ENCODE measurements around the gene TEX22.

Gene TEX22

GRCh38 chr14:105400016-105400415 is 1.7 kb downstream of the TEX22 start:
- DNase-seq (ENCODE audit: low read depth): no peak

GRCh38 chr14:105401699-105402098 is 3.4 kb downstream of the TEX22 start:
- no peak for DNase-seq (ENCODE audit: low read depth)

GRCh38 chr14:105408592-105408991 is 10.3 kb downstream of the TEX22 start:
- no peak for DNase-seq (ENCODE audit: low read depth)

DNA sequence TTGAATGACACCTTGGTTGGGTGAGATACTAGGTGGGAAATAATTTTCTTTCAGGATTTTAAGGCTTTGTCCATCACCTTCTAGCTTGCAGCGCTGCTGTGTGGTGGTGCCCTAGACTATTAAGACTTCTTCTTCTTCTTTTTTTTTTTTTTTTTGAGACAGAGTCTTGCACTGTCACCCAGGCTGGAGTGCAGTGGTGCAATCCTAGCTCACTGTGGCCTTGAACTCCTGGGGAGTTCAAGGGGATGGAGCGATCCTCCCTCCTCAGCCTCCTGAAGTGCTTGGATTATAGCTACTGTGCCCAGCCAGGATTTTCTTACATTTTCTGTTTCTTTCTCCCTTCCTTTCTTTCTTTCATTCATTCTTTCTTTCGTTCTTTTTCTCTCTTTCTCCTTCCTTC is 11.0 kb downstream of the TEX22 start:
- DNase-seq (ENCODE audit: low read depth): no peak

GRCh38 chr14:105410642-105411016 is 12.3 kb downstream of the TEX22 start:
- no peak for DNase-seq (ENCODE audit: low read depth)

DNA sequence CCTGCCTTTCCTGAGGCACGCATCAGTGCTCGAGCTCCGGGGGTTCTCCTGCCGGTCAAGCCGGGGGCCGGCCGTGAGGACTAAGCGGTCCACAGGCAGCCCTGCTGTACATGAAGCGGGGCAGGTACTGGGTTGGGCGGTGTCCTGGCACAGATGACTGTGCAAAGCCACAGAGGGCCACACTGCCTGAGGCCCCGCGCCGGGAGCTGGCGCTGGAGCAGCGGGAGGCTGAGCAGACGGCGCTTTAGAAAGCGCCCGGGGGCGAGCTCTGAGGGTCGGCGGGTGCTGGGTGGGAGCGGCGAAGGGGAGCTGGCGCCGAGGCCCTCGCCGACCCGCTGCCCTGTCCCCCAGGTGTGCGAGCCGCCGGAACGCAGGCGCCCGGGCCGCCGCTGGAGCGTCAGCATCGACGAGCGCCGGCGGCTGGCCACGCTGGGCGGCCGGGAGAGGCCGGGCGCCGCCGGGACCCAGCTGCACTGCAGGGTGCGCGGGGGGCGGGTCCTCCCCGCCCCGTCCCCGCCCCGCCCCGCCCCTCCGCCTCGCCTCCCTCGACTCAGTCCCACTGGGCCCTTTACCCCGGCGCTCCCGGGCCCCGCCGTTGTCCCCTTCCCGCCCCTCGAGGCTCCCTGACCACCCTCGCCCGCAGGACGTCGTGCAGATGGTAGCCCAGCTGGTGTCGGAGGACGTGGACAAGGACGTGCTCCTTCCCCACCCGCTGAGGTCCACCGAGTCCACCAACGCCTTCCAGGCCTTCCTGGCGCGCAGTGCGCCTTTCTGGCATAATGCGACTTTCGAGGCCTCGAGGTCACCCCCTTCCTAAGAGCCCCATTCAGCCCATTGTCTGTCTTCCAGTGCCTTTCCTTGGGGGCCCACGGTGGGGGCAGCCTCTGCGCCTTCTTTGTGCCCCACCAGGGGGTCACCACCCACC is 12.9 kb downstream of the TEX22 start:
- no peak for DNase-seq (ENCODE audit: low read depth)

DNA sequence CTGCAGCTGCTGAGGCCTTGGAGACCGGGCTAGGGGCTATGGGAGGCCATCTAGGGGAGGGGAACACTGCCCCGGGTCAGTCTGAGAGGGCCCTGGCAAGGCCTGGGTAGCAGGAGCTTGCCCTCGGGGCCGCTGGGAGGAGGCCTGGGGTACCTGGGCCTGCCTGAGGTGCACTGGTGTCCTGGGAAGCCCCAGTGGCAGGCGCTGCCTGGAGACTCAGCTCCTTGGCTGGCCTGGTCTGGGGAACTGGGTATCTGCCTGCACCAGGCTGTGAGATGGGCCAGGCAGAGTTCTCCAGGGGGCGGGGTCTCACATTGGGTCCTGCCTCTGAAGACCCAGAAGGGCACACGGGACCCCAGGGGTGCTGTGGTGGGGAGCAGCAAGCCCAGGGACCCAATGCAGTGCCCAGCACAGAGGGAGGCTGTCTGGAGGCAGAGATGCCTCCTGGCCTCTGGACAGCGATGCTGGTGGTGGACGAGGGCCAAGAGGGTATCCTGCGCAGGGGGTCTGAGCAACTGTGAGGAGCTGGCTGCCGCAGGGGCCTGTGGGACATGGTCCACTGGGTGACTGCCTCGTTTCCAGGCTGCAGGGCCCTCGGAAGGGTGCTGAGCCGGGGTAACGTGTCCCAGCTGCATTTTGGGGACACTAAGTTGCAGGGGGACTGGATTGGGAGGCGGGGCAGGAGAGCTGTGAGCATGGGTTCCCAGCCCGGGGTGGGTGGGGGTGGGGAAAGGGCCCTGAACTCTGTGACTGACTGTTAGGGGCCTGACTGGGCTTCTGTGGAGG is 13.8 kb downstream of the TEX22 start:
- DNase-seq (ENCODE audit: low read depth): no peak

DNA sequence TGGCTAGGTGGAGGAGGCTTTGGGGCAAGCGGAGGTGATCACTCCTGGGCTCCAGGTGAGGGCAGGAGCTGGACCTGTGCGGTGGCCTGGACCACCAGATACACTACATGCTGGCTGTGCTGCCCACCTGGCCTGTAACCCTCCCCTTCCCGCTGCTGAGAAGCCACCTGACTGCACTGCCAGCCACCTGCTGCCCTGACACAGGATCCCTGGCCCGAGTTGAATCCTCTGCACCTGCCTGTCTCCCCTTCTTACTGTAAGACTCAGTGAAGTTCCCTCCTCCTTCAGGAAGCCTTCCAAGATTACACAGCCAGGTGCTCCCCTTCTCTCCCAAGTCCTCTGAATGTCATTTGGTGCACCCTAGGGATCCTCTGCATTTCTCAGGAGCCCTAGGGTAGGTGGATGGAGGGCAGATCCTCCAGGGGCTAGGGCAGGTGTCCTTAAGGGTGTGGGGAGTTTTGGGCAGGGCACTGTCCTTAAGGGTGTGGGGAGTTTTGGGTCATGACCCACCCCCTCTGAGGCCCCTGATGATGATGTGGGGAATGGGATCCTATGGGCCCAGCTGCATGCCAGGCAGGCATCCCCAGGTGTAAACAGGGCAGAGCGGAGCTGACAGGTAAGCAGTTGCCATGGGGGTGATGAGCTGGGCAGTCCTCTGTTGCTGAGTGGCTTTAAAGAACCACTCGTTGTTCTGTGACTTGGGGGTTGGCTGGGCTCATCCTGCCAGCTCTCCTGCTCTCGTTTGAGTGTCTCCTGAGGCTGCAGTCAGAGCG is 14.6 kb downstream of the TEX22 start:
- no peak for DNase-seq (ENCODE audit: low read depth)

- DNase-seq (ENCODE audit: low read depth): no peak
These were observed 15.2 kb downstream of the TEX22 start for GRCh38 chr14:105413544-105413886.

- peak; percentile 50 for DNase-seq (ENCODE audit: low read depth)
These were observed 16.4 kb downstream of the TEX22 start for GRCh38 chr14:105414456-105415371.

GRCh38 chr14:105415481-105416428 is 17.4 kb downstream of the TEX22 start:
- no peak for DNase-seq (ENCODE audit: low read depth)

DNA sequence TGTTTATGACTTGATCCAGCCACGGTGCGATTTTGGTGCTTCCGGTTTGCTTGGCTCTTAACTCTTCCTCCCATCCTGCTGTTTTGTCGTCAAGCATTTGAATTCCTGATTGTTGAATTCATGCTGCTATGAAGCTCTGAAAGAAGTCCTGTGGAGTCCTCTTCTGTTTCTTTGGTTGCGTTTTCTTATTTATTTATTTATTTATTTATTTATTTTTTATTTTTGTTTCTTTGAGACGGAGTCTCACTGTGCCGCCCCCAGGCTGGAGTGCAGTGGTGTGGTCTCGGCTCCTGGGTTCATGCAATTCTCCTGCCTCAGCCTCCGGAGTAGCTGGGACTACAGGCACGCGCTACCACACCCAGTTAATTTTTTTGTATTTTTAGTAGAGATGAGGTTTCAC is 18.3 kb downstream of the TEX22 start:
- no peak for DNase-seq (ENCODE audit: low read depth)

DNA sequence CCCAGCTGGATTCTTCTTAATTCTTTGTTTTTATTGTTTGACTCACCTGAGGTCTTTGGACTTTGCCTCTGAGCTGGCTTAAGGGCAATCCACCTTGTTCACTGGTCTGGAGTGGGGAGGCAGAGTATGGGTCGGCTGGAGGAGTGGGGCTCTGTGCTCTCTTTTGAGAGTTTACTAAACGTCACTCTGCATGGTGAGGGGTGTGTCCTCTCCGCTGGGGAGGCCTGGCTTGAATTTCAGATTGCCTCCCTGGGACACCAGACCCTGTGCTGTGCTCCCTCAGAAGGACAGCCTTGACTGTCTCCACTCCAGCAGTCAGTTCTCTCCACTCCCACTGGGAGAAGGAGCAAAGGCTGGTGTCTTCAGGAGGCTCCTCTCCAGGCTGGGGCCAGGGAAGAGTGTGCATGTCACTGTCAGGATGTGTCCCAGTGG is 19.4 kb downstream of the TEX22 start:
- no peak for DNase-seq (ENCODE audit: low read depth)

DNA sequence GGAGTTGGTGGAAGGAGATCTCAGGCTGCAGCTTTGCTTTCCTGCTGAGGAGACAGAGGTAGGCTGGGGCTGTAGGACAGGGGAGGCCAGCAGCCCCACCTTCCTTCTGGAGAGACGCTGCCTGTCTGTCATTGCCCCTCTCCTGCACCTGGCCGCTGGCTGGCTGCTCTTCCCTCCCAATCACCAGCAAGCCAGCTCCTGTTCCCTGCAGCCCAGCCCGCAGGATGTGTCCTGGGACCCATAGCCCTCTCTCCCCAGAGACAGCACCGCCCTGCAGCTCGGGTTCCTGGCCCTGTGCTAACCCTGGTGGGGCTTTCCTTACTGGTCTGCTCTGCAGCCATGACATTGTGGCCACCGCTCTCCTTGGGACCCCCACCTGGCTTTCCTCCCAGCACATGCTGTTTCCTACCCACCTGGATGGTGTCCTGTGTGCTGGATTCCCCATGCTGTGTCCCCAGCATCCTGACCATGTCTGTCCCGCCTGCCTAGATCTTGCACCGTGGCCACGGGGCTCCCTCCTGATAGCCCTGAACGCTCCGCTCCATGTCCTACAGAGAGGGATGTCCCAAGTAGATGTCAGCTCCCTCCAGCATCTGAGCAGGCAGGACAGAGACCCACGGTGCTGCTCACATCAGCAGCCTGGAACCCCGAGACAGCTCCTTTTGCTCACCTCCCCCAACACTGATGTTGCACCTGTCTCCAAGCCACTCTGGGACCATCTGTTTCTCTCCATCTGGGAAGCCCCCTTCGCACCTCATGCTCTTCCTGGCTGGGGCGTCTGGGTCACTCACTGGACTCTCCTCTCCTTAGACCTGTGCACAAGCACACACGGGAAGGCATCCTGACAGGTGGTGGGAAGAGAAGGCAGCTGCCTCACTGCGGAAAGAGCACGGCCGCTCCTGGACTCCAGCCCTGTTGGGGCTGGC is 20.2 kb downstream of the TEX22 start:
- no peak for DNase-seq (ENCODE audit: low read depth)

- DNase-seq (ENCODE audit: low read depth): peak; percentile 45
These were observed 21.1 kb downstream of the TEX22 start, which contains the start of gene MTA1 for GRCh38 chr14:105419195-105420091. TSS of gene MTA1 (plus strand) at chr14:105419827. CDS start at chr14:105420036, 209 bp downstream.

DNA sequence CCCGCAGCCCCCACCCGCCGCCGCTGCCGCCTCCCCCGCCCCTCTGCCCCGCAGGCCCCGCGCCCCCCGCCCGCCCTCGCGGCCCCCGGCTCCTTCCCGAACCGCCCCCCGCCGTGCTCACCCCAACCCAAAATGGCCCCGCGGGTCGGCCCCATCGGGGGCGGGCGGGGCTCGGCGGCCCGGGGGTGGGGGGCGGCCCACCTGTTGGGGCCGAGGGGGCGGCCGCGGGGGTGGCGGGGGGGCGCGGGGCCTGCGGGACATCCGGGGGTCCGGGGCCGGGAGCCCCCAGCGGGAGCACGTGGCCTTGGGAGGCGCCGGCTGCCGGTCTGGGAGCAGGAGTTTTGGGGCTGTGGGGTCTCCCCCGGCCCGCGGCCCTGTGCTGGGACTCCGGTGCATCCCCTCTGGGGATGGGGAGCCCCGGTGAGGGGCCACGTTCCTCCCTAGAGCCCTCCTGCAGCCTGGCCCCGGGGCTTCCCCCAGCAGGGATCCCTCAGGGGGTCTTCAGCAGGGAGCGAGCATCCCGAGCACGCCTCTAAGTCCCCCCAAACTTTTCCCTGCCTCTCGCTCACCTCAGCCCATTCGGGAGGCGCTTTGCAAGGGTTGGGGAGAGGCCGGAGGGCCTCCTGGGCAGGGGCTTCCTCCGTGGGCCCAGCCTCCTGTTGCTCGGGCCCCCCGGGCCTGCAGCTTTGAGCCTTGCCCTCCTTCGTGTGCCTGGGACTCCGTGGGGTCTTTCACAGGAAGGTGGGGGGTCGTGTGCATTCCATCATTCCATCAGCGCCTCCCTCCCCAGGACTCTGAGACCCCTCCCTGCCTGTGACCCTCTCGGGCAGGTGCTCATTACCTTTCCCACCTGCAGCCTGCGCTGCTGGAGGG is 22.0 kb downstream of the TEX22 start:
- DNase-seq (ENCODE audit: low read depth): no peak

Measured in stimulated activated CD4-positive, alpha-beta T cell treated with anti-CD3 and anti-CD28 coated beads, Interleukin-2, amount 100 ng/mL, for 4 hours (primary cell).